ENCODE data around the gene KCNK7.
A peak's percentile ranks its signal among the peaks of the same experiment; 100 is the strongest.

The KCNK7 gene

DNA sequence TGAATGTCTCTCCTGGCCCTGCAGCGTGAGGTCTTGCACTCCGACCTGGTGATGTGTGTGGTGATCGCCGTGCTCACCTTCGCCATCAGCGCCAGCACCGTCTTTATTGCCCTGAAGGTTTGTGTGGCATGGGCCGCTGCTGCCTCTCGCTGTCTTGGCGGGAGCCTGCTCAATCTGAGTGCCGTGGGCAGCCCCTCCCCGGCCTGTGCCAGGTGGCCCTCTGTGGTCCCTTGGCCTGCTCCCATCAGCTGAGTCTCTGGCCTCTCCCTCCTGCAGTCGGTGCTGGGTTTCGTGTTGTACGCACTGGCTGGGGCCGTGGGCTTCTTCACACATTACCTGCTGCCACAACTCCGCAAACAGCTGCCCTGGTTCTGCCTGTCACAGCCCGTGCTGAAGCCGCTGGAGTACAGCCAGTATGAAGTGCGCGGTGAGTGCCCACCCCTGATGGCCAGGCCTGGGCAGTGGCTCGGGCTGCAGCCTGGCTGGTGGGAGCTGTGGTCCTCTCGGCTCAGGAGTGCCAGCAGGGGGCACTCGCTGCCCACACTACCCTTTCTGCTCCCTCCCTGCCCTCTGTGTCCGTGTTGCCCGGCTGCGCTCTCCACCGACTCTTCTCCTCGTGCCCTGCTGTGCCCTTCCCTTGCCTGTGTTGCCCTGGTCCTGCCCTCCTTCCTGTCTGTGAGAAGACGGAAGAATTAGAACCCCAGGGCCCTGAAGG is 30.2 kb upstream of the KCNK7 start:
- DNase-seq: no peak

DNA sequence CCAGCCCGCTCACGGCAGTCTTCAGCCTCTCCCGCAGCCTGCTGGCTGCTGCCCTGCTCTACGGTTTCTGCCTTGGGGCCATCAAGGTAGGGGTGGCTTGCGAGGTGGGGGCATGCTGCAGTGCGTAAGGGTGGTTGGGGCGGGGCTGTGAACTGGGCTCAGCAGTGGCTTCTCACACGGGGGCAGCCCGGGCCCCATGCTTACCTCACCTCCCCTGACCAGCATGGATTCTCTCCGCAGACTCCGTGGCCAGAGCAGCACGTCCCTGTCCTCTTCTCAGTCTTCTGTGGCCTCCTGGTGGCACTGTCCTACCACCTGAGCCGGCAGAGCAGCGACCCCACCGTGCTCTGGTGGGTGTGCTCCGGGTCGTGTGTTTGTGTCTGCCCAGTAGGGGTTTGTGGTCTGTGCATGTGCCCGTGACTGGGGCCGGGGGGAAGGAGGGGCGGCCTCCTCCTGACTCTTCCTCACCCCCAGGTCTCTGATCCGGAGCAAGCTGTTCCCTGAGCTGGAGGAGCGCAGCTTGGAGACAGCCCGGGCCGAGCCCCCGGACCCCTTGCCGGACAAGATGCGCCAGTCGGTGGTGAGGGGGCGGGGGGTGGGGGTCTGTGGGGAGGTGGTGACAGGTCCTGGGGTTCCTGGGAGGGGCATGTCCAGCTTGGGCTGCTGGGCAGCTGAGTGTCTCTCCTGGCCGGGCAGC is 29.5 kb upstream of the KCNK7 start:
- DNase-seq: no peak

DNA sequence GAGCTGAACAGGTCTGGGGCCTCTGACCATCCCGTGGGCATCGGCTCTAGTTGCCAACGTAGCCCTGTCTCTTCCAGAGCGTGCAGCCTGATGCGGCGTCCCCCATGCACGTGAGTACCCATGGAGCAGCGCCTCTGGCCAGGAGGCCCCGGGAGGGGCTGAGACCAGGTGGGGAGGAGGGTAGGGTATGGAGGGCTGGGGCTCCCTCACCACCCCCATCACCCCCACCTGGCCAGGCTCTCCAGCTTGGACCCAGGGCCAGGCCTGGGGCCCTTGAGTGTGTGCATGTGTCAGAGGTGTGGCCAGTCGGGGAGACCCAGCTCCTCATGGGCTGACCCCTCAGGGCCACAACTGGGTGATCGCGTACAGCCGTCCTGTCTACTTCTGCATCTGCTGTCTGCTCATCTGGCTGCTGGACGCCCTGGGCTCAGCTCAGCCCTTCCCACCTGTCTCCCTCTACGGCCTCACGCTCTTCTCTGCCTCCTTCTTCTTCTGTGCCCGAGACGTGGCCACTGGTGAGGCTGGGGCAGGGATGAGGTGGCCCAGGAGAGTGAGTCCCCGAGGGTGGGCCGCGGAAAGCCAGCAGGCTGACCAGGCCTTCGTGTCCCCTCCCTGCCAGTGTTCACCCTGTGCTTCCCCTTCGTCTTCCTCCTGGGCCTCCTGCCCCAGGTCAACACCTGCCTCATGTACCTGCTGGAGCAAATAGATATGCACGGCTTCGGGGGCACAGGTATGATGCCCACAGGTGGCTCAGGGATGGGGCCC is 28.4 kb upstream of the KCNK7 start:
- DNase-seq: no peak

DNA sequence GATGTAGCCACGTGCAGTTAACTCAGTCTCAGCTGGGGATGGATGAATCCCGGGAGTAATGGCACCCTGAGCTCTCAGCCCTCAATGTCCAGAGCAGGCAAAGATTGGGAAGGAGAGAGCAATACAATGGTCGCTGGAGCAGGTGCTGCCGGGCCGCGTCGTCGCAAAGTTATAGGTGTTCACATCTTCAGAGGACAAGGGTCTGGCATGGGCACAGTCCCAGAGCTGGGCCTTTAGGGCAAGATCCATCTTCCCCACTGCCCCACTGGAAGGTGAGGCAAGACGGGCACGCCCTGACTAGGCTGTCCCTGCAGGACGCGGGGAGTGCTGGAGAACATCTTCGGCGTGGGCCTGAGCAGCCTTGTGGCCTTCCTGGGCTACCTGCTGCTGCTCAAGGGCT is 27.6 kb upstream of the KCNK7 start:
- DNase-seq: no peak

DNA sequence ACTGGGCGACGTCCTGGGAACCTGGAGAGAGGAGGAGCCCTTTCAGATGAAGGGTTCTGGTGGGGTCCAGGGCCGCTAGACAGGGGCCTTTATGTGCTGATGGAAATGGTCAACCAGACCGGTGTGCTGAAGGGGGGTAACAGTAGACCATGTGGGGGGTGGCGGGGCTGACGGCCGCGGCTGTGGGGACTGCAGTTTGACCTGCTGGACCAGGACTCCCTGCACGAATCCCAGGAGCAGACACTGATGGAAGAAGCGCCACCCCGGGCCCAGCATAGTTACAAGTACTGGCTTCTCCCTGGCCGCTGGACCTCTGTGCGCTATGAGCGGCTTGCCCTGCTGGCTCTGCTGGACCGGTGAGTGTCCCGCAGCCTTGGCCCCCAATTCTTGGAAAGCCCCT is 26.4 kb upstream of the KCNK7 start:
- no peak for DNase-seq

DNA sequence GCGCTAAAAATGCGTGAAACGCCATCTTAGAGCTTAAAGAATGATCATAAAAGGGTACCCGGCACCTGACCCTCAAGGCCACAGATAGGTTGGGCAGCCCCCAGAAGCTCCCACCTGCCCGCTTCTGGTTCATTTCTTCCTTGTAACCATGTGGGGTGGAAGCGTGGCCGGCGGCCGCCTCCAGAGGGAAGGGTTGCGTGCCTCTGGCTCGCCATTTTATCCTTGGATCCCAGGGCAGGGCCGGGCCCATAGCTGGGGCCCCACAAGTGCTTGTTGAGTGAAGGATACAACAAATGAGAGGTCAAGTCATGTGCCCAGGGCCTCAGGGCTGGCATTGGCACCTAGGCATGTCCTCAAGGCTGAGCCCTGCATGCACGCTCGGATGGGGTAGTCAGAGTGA is 25.9 kb upstream of the KCNK7 start:
- no peak for DNase-seq

DNA sequence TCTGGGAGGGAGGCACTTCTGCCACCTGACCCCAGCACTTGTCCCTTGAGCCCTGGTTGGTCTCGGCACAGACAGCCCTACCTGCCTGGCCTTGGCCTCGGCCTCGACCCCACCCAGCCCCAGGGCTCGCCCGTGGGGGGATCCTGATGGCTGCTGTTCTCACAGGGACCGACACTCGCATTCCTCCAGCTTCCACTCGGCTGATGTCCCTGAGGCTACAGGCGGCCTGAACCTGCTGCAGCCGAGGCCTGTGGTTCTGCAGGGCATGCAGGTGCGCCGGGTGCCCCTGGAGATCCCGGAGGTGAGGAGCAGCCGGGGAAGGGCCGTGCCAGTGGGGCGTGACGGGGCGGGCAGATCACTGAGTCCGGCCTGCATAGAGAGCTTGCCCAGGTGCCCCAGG is 25.1 kb upstream of the KCNK7 start:
- no peak for DNase-seq

DNA sequence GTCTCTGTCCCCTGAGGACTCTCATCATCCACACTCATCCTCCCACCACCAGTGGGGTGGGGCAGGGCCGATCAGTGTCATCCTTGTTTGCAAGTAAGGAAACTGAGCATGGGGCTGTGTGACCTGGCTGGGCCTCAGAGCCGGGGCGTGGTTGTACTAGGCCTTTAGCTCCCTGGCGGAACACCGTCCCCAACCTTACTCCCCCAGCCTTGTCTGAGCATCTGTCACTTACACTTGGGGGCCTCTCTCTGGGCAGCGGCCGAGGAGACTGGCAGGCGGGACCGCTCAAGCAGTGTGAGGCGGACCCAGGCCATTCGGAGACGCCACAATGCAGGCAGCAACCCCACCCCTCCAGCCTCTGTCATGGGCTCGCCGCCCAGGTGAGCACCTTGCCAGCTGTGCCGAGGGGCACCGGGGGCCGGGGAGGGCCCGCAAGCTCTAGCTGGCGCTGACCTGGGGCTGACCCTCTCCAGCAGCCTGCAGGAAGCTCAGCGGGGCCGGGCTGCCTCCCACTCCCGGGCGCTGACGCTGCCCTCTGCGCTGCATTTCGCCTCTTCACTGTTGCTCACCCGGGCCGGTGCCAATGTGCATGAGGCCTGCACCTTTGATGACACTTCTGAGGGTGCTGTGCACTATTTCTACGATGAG is 23.8 kb upstream of the KCNK7 start:
- DNase-seq: no peak

DNA sequence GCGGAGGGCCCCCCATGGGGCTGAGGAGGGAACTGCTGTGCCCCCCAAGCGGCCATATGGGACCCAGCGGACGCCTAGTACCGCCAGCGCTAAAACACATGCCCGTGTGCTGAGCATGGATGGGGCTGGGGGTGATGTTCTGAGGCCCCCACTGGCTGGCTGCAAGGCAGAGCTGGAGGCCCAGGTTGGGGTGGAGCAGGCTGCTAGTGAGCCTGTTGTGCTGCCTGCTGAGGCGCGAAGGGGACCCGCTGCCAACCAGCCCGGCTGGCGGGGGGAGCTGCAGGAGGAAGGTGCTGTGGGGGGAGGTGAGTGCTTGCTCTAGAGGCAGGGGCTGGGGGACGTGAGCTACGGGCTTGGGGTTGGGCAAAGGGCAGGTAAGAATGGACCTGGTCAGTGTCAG is 23.2 kb upstream of the KCNK7 start:
- DNase-seq: no peak

DNA sequence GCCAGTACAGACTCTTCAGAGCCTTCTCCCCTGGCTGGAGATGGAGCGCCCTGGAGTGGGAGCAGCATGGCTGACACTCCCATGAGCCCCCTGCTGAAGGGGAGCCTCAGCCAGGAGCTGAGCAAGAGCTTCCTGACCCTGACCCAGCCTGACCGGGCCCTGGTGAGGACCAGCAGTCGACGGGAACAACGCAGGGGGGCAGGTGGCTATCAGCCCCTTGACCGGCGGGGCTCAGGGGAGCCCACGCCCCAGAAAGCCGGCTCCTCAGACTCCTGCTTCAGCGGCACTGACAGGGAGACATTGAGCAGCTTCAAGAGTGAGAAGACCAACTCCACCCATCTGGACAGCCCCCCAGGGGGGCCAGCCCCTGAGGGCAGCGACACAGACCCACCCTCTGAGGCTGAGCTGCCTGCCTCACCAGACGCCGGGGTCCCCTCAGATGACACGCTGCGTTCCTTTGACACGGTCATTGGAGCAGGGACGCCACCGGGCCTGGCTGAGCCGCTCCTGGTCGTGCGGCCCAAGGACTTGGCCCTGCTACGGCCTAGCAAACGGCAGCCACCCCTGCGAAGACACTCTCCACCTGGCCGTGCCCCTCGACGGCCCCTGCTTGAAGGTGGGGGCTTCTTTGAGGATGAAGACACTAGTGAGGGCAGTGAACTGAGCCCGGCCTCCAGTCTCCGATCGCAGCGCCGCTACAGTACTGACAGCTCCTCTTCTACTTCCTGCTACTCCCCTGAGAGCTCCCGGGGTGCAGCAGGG is 22.6 kb upstream of the KCNK7 start:
- no peak for DNase-seq

DNA sequence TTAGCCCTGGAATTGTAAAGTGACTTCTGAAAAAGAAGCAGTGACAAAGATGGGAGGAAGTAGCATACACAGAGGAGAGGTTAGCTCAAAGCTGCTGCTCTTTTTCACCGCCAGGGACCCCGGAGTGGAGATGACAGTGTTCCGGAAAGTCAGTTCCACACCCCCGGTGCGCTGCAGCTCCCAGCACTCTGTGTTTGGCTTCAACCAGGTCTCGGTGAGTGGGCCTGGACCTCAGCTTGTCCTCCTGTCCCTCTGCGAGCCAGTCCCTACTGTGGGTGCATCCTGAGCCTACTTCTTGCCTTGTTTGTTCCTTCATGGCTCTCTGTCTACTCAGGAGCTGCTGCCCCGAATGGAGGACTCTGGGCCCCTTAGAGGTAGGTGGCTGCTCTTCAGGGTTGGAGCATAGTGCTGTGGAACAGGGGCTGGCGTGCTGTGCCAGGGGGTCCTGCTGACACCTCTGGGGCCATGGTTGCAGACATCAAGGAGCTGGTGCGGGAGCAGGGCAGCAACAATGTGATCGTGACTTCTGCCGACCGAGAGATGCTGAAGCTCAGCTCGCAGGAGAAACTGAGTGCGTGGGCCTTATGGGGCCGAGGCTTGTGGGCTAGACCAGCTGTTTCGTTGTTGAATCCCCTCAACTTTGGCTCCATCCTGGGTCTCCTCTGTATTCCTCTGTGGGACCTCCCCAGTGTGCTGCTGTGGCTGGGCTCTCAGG is 21.7 kb upstream of the KCNK7 start:
- DNase-seq: no peak

DNA sequence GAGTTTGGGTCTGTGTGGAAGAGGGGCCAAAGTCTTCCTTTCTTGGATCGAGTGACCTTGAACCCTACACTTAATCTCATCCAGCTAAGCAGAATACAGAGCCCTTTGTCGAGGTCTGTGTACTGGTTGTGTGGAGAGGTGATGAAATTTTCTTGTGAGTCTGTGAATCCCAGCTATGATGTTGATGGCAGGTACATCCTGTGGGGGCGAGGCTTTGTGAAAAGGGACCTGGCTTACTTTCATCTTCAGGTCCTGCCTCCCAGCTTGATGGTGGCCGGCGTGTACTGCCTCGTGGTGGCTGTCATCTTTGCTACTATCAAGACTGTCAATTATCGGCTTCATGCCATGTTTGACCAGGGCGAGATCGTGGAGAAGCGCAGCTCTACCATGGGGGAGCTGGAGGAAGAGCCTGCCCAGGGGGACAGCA is 21.0 kb upstream of the KCNK7 start:
- no peak for DNase-seq

DNA sequence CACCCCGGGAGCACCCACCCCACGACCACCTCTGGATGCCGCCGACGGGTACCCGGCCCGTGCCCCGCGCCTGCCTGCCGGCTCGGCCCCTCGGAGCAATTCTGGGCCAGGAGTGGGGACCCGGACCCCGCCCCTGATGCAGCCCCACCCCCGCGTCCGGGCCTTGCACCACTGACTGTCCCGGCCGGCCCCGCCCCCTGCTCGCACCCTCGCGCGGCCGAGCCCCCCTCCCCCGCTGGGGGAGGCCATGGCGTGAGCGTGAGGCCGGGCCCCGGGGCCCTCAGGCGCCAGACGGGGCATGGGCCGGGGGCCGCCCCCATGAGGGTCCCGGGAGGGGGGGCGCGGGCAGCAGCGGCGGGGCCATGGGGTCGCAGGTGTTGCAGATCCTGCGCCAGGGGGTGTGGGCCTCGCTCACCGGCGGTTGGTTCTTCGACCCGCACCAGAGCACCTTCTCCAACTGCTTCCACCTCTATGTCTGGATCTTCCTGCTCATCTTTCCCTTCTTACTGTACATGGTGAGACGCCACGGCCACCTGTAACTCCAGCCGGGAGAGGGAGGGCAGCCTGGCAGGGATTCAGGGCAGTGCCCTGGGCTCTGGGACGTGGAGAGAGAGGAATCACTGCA is 20.5 kb upstream of the KCNK7 start:
- peak; percentile 66 for DNase-seq

DNA sequence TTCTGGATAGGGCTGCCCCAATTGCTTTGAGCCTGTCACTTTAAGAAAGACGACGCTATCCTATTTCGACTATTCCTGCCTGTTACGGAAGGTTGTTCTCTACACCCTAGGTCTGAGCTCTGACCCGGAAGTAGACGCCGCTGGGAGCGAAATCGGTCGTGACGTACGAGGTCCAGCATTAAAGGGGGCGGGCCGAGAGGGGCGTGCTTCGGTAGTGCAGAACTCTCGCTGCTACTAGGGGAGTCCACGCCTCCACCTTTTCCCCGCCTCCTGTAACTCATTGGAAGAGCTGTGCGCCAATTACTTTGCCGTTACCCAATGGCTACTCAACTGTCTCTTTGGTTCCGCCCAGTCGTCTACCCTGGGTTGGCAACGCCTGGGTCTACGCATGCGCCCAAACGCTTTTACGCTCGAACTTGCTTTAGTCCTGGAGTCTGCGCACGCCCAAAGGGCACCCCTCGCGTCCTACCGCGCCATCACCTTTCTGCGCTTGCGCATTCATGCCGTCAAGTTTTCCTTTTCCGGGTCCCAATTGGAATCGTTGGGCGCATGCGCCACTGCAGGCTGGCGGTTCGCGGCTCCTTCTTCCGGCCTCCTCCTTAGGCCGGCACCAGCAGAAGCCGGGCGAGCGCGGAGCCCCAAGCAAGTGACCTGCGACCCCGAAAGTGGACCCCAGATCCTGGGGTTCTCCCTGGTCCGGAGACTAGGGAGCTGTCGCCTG is 19.8 kb upstream of the KCNK7 start, which contains the start of gene PCNX3:
Gene PCNX3, plus strand, starts transcription at position 548 of the 721 bp plus-strand sequence. CDS start 536 bp downstream, outside the sequence.
- DNase-seq: peak; percentile 100

DNA sequence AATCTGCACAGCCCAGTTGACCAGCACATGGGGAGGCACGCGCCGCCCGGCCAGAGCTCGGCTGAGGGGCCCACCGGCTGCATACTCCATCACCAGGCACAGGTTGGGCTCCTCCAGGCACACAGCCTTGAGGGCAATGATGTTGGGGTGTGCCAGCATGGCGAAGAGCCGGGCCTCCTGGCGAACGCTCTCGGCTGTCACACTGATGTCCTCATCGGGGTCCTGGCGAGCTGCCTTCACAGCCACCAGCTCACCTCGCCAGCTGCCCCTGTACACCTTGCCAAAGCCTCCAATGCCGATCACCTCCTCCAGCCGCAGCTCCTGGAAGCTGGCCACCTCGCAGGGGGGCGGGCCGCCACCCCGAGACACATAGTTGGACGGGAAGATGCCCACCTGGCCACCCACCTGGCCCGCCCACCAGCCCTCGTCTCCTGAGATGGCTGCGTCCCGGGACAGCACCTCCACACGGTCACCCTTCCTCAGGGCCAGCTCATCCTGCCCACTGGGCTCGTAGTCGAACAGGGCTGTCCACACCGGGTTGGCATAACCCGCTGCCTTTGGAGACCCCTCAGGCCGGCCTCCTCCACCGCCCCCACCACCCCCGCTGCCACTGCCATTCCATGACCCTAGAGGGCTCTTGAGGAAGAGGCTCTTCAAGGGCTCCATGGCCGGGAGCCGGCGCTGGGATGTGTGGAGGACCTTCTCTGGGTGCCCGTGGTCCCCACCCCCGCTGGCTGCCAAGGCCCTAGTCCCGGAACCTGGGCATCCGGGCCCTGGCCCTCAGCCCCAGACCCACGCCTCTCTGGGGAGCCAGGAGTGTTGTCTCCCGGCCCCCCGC is 17.7 kb upstream of the KCNK7 start:
- DNase-seq: no peak

DNA sequence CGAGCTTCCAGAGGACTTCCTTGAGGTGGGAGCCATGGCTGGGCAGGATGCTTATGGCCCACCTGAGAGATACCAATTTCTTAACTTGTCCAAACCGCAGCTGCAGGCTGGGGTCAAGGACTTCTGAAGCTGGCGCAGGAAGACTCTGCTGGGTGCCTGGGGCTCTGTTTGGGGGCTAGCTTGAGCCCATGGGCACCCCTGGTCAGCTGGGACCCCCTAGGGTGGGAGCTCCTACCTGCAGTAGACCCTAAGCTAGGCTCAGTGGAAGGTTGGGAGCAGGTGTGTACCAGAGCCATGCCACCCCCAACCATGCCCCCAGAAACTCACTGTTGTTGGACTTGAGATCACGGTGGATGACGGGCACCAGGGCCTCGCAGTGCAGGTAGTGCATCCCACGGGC is 17.1 kb upstream of the KCNK7 start:
- DNase-seq: no peak

DNA sequence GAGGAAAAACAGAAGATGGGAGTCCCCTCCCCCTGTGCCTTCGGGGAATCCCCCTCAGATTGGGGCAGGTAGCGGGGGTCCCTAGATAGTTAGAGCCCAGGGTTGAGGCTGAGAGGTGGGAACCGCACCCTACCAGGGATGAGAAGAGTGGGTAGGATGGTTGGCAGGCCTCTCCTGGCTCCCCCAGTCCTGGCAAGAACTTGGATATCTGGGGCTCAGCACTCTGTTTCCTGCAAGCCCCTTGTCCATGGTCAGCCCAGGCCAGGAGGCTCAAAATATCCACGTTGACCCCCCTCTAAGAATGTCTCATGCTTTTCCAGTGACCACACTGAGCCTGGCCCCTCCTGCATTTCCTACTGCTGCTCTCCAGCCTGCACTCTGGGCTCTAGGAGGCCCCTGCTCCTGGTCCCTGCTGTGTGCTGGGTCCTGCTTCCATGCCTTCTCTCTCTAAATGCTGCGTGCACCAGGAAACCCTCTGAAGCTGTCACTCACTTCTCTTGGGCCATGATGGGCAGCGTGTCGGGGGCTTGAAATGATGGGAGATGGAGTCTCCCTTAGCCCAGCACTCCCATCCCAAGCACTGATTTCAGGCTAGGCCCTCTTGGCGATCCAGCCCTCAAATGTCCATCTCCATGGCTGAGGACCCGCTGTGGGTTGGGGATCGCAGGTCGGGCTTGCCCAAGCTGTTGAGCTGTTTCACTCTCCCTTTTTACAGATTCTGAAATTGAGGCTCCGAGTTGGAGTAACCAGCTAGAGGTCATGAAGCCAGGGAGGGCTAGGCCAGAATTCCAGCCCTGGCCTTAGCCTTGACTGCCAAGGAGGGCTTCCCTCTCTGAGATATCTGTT is 16.4 kb upstream of the KCNK7 start:
- DNase-seq: no peak

DNA sequence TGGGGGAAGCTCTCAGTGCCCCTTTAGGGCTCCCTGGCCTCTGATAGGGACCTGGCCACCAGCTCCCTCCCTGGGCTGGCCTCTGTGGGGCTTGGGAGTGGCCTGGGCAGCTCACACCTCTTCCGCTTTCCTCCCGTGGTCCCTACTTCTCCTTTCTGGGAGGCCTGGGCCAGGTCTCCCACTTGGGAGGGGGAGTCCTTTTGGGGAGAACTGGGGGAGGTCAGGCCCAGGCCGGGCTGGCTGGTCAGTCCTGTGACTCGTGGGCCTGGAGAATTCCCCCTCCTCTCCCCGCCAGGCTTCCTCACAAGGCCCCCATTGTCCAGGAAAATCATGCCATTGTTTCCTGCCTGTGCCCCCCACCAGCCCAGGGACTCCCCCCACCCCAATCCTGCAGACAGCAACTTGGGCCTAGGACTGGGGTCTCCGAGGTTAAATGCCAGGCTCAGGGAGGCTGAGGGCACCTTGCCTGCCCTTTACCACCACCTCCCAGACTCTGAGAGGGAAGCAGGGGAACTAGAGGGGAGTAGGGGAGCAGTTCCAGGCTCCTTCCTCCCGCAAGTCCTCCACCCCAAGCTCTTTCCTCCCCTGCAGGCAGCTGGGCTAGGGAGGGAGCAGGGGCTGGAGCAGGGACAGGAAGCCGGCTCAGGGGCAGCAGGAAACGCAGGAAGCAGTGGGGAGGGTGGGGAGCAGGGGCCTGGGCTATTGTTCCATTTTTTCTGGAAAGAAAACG is 15.6 kb upstream of the KCNK7 start:
- DNase-seq: peak; percentile 83

All from OCI-M1 (cell line).